Measurements from ENCODE around the gene ULK3.

- TF ChIP-seq CTCF (IDR thresholded peaks at IDR 0.05 in 4 of 5, conservative IDR thresholded peaks at IDR 0.05 in 1 of 5) (no peak), POLR2A (IDR thresholded peaks at IDR 0.05) (no peak)
These were observed 35.3 kb upstream of the ULK3 start for GRCh38 chr15:74878273-74878672.
